ENCODE data around the gene SLC6A3. TPM values are rescaled to one million over a fixed set of nuclear protein-coding genes. Genes with fewer than 3 reads are reported as not detected.
"Not testable (repeated sequence)": the region's sequence is repeated elsewhere in the genome, so short reads cannot be mapped to it uniquely, and the experiment has no call there.

The SLC6A3 gene
- total RNA-seq, 1 experiment from 2014 or later = not detected

DNA sequence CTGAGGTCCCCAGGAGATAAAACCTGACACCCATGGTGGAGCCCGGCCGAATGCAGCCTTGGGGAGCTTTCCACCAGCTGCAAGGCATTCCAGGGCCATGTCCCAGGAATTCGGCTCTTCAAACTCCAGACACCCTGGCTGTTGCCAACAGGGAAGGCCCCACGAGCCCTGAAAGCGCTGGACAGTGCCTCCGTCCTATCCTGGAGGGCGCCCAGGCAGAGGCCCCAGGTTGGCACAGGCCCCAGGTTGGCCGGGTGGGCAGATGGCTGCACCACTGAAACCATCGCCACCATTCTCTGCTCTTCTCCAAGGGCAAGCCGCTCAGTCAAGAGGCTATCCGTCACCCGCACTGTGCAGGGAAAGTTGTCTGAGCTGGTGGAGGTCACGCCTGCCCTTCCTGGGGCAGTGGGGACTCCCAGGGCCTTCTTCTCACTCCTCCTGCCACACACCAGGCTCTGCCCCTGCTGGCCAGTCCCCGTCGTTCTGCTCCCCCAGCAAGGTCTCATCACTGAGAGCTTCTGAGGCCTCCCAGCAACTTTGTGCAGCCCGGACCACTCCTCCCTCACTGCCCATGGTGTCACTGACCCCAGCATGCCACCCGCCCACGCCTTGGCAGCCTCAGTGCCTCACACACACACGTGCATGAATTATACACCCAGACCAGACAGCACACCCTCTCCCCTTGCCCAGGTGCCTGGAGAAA lies 21.2 kb downstream of the SLC6A3 start:
- peaks cover 16% of the 10 kb centered on the region for H3K9me3 ChIP-seq (ENCODE audit: low read depth, low read length, poor library complexity, severe bottlenecking)
- DNase-seq (ENCODE audit: low spot score) = no peak
- BruUV-seq (replicated peaks) = no TSS peak
- ChIA-PET CTCF (no interaction called here), POLR2A (ENCODE audit: low non-redundant PET) (no interaction called here)
- intact Hi-C loops (cut with micrococcal nuclease; ENCODE audit: unreplicated experiment) = no loop called here
- no peaks in the 10 kb centered on the region for H3K4me1 ChIP-seq (ENCODE audit: insufficient read depth, low read length, poor library complexity, severe bottlenecking)
- no peak overlapping the region for H3K27ac ChIP-seq (ENCODE audit: low read depth, low read length, poor library complexity, severe bottlenecking)
- peaks cover 3% of the 10 kb centered on the region for H3K27me3 ChIP-seq (replicated peaks; ENCODE audit: insufficient read depth, low read depth, low read length, poor library complexity)
- H3K36me3 ChIP-seq (ENCODE audit: insufficient read depth, low read length, poor library complexity, severe bottlenecking) = no peaks in the 10 kb centered on the region
- TF ChIP-seq CTCF (conservative IDR thresholded peaks at IDR 0.05; ENCODE audit: low read depth, low read length) (no peak), EZH2 (IDR thresholded peaks at IDR 0.05; ENCODE audit: borderline replicate concordance, low read depth, low read length, poor library complexity, severe bottlenecking) (no peak)
- H3K4me3 ChIP-seq (ENCODE audit: low read depth, low read length, poor library complexity, severe bottlenecking) = no peak overlapping the region

- intact Hi-C loops (cut with micrococcal nuclease; ENCODE audit: unreplicated experiment); CTCF ChIA-PET: not testable (repeated sequence)
Observed at GRCh38 chr5:1422522-1422921, 22.7 kb downstream of the SLC6A3 start.

GRCh38 chr5:1421521-1422341 lies 23.5 kb downstream of the SLC6A3 start:
- H3K4me3 ChIP-seq (ENCODE audit: low read depth, low read length, poor library complexity, severe bottlenecking) = no peak overlapping the region
- ChIA-PET CTCF (no interaction called here), POLR2A (ENCODE audit: low non-redundant PET) (no interaction called here)
- no TSS peak for BruUV-seq (replicated peaks)
- peaks cover 3% of the 10 kb centered on the region for H3K27me3 ChIP-seq (replicated peaks; ENCODE audit: insufficient read depth, low read depth, low read length, poor library complexity)
- H3K36me3 ChIP-seq (ENCODE audit: insufficient read depth, low read length, poor library complexity, severe bottlenecking) = no peaks in the 10 kb centered on the region
- H3K9me3 ChIP-seq (ENCODE audit: low read depth, low read length, poor library complexity, severe bottlenecking) = no peaks in the 10 kb centered on the region
- intact Hi-C loops (cut with micrococcal nuclease; ENCODE audit: unreplicated experiment) = no loop called here
- H3K4me1 ChIP-seq (ENCODE audit: insufficient read depth, low read length, poor library complexity, severe bottlenecking) = no peaks in the 10 kb centered on the region
- no peak overlapping the region for H3K27ac ChIP-seq (ENCODE audit: low read depth, low read length, poor library complexity, severe bottlenecking)
- TF ChIP-seq CTCF (conservative IDR thresholded peaks at IDR 0.05; ENCODE audit: low read depth, low read length) = no peak
- no peak for TF ChIP-seq EZH2 (IDR thresholded peaks at IDR 0.05; ENCODE audit: borderline replicate concordance, low read depth, low read length, poor library complexity, severe bottlenecking)
- no peak for DNase-seq (ENCODE audit: low spot score)

More at GRCh38 chr5:1422522-1422921, 22.7 kb downstream of the SLC6A3 start:
- BruUV-seq (replicated peaks); H3K4me1 ChIP-seq (ENCODE audit: insufficient read depth, low read length, poor library complexity, severe bottlenecking); H3K36me3 ChIP-seq (ENCODE audit: insufficient read depth, low read length, poor library complexity, severe bottlenecking); H3K27me3 ChIP-seq (replicated peaks; ENCODE audit: insufficient read depth, low read depth, low read length, poor library complexity); H3K27ac ChIP-seq (ENCODE audit: low read depth, low read length, poor library complexity, severe bottlenecking); H3K9me3 ChIP-seq (ENCODE audit: low read depth, low read length, poor library complexity, severe bottlenecking); POLR2A ChIA-PET (ENCODE audit: low non-redundant PET); H3K4me3 ChIP-seq (ENCODE audit: low read depth, low read length, poor library complexity, severe bottlenecking); DNase-seq (ENCODE audit: low spot score): not testable (repeated sequence)
